Thyroid gland (tissue), 4 donors: Measurements from ENCODE around the gene PLIN5.

Experiments used
- CTCF ChIP-seq, 6 experiments: fragments of 200-600 bp in 3 of 6; fragments of 450-650 bp in 3 of 6; sonication (generic) in 3 of 6; IDR thresholded peaks; one replicate each; pipeline ENCODE4 v1.5.1; 2016 to 2019; ENCODE audit warnings: antibody characterized with exemption in 6 of 6, mild to moderate bottlenecking in 2 of 6, inconsistent platforms in 1 of 6, moderate library complexity in 1 of 6
- POLR2A ChIP-seq, 2 donors: fragments of 450-650 bp; IDR thresholded peaks; one replicate each; pipeline ENCODE4 v1.6.1; 2017; ENCODE audit warnings: antibody characterized with exemption in 2 of 2, mild to moderate bottlenecking in 2 of 2, moderate library complexity in 1 of 2

- no peak for TF ChIP-seq POLR2A (IDR thresholded peaks at IDR 0.05)
- no peak for TF ChIP-seq CTCF (IDR thresholded peaks at IDR 0.05)
Measured at GRCh38 chr19:4473763-4474513, 61.1 kb downstream of the PLIN5 start.
